ENCODE measurements around the gene GPAT3.
"Not testable (repeated sequence)": the region's sequence is repeated elsewhere in the genome, so short reads cannot be mapped to it uniquely, and the experiment has no call there.

The GPAT3 gene

GRCh38 chr4:83606898-83607297, 71.0 kb downstream of the GPAT3 start:
- H3K36me3 ChIP-seq (ENCODE audit: control insufficient read depth, insufficient read depth, low read length), result no peaks in the 10 kb centered on the region
- no peak overlapping the region for H3K9ac ChIP-seq (ENCODE audit: low read depth, low read length)
- no peaks in the 10 kb centered on the region for H3K9me3 ChIP-seq (ENCODE audit: control insufficient read depth, insufficient read depth, low read length)
- H3K4me3 ChIP-seq (ENCODE audit: low read depth, low read length), result no peak overlapping the region
- no peaks in the 10 kb centered on the region for H3K4me1 ChIP-seq (ENCODE audit: control insufficient read depth, insufficient read depth, low read length)
- H3K27me3 ChIP-seq (ENCODE audit: control insufficient read depth, insufficient read depth, low read length), result no peaks in the 10 kb centered on the region

DNA sequence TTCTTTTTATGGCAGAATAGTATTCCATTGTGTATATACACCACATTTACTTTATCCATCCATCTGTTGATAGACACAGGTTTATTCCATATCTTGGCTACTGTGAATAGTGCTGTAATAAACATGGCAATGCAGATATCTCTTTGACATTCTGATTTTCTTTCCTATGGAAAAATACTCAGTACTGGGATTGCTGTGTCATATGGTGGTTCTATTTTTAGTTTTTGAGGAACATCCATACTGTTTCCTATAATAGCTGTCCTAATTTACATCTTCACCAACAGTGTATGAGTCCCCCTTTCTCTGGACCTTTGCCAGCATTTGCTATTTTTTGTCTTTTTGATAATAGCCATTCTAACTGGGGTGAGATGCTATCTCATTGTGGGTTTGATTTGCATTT, 73.5 kb downstream of the GPAT3 start:
- no peak overlapping the region for H3K4me3 ChIP-seq (ENCODE audit: low read depth, low read length)
- no peaks in the 10 kb centered on the region for H3K27me3 ChIP-seq (ENCODE audit: control insufficient read depth, insufficient read depth, low read length)
- no peaks in the 10 kb centered on the region for H3K36me3 ChIP-seq (ENCODE audit: control insufficient read depth, insufficient read depth, low read length)
- peaks cover 2% of the 10 kb centered on the region for H3K9me3 ChIP-seq (ENCODE audit: control insufficient read depth, insufficient read depth, low read length)
- H3K9ac ChIP-seq (ENCODE audit: low read depth, low read length), result no peak overlapping the region
- H3K4me1 ChIP-seq (ENCODE audit: control insufficient read depth, insufficient read depth, low read length), result no peaks in the 10 kb centered on the region

DNA sequence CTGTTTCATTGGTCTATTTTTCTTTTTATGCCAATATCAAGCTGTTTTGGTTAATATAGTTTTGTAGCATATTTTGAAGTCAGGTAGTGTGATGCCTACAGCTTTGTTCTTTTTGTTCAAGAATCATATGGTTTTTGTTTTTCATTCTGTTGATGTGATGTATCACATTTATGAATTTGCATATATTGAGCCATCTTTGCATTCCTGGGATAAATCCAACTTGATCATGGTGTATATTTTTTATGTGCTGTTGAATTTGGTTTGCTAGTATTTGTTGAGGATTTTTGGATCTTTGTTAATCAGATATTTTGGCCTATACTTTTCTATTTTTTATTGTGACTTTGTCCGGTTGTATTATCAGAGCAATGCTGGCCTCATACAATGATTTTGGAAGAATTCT, 74.8 kb downstream of the GPAT3 start:
- Histone ChIP-seq H3K27me3 (ENCODE audit: control insufficient read depth, insufficient read depth, low read length) (no peaks in the 10 kb centered on the region), H3K9ac (ENCODE audit: low read depth, low read length) (no peak overlapping the region), H3K4me1 (ENCODE audit: control insufficient read depth, insufficient read depth, low read length) (no peaks in the 10 kb centered on the region), H3K36me3 (ENCODE audit: control insufficient read depth, insufficient read depth, low read length) (no peaks in the 10 kb centered on the region), H3K4me3 (ENCODE audit: low read depth, low read length) (no peak overlapping the region), H3K9me3 (ENCODE audit: control insufficient read depth, insufficient read depth, low read length) (peaks cover 2% of the 10 kb centered on the region)

- Histone ChIP-seq H3K4me1 (ENCODE audit: control insufficient read depth, insufficient read depth, low read length) (peaks cover 6% of the 10 kb centered on the region), H3K9ac (ENCODE audit: low read depth, low read length) (no peak overlapping the region), H3K4me3 (ENCODE audit: low read depth, low read length) (no peak overlapping the region), H3K27me3 (ENCODE audit: control insufficient read depth, insufficient read depth, low read length) (no peaks in the 10 kb centered on the region), H3K9me3 (ENCODE audit: control insufficient read depth, insufficient read depth, low read length) (peaks cover 2% of the 10 kb centered on the region), H3K36me3 (ENCODE audit: control insufficient read depth, insufficient read depth, low read length) (no peaks in the 10 kb centered on the region)
Observed at GRCh38 chr4:83613023-83613422, 77.1 kb downstream of the GPAT3 start.

GRCh38 chr4:83613994-83614393, 78.1 kb downstream of the GPAT3 start:
- H3K9me3 ChIP-seq (ENCODE audit: control insufficient read depth, insufficient read depth, low read length), result peaks cover 2% of the 10 kb centered on the region
- no peaks in the 10 kb centered on the region for H3K36me3 ChIP-seq (ENCODE audit: control insufficient read depth, insufficient read depth, low read length)
- peaks cover 6% of the 10 kb centered on the region for H3K4me1 ChIP-seq (ENCODE audit: control insufficient read depth, insufficient read depth, low read length)
- H3K4me3 ChIP-seq (ENCODE audit: low read depth, low read length), result no peak overlapping the region
- H3K9ac ChIP-seq (ENCODE audit: low read depth, low read length), result no peak overlapping the region
- no peaks in the 10 kb centered on the region for H3K27me3 ChIP-seq (ENCODE audit: control insufficient read depth, insufficient read depth, low read length)

DNA sequence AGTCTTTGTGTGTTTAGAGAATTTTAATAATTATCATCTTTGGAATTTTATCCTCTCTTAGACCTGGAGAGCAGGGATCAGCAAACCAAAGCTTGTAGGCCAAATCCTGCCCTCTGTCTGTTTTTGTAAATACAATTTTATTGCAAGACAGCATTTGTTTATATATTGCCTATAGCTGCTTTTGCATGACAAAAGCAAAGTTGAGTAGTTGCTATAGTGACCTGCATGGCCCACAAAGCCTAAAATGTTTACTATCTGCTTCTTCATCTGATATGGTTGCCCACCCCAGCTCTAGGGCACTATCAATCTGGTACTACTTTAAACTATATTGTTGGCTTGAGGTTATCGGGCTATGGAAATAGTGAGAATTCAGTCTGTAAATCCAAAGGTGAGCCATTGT, 80.3 kb downstream of the GPAT3 start:
- H3K4me3 ChIP-seq (ENCODE audit: low read depth, low read length), result no peak overlapping the region
- H3K4me1 ChIP-seq (ENCODE audit: control insufficient read depth, insufficient read depth, low read length), result peaks cover 6% of the 10 kb centered on the region
- H3K27me3 ChIP-seq (ENCODE audit: control insufficient read depth, insufficient read depth, low read length), result no peaks in the 10 kb centered on the region
- H3K9ac ChIP-seq (ENCODE audit: low read depth, low read length), result no peak overlapping the region
- peaks cover 2% of the 10 kb centered on the region for H3K9me3 ChIP-seq (ENCODE audit: control insufficient read depth, insufficient read depth, low read length)
- no peaks in the 10 kb centered on the region for H3K36me3 ChIP-seq (ENCODE audit: control insufficient read depth, insufficient read depth, low read length)

- Histone ChIP-seq H3K36me3 (ENCODE audit: control insufficient read depth, insufficient read depth, low read length) (no peaks in the 10 kb centered on the region), H3K9ac (ENCODE audit: low read depth, low read length) (no peak overlapping the region), H3K4me3 (ENCODE audit: low read depth, low read length) (no peak overlapping the region), H3K27me3 (ENCODE audit: control insufficient read depth, insufficient read depth, low read length) (no peaks in the 10 kb centered on the region), H3K4me1 (ENCODE audit: control insufficient read depth, insufficient read depth, low read length) (peaks cover 6% of the 10 kb centered on the region), H3K9me3 (ENCODE audit: control insufficient read depth, insufficient read depth, low read length) (peaks cover 2% of the 10 kb centered on the region)
Observed at GRCh38 chr4:83617371-83618035, 81.6 kb downstream of the GPAT3 start.

GRCh38 chr4:83618431-83618830, 82.5 kb downstream of the GPAT3 start:
- Histone ChIP-seq H3K4me1 (ENCODE audit: control insufficient read depth, insufficient read depth, low read length) (peaks cover 6% of the 10 kb centered on the region), H3K9me3 (ENCODE audit: control insufficient read depth, insufficient read depth, low read length) (peaks cover 2% of the 10 kb centered on the region), H3K4me3 (ENCODE audit: low read depth, low read length) (no peak overlapping the region), H3K27me3 (ENCODE audit: control insufficient read depth, insufficient read depth, low read length) (no peaks in the 10 kb centered on the region), H3K9ac (ENCODE audit: low read depth, low read length) (no peak overlapping the region), H3K36me3 (ENCODE audit: control insufficient read depth, insufficient read depth, low read length) (no peaks in the 10 kb centered on the region)

- Histone ChIP-seq H3K9ac (ENCODE audit: low read depth, low read length) (no peak overlapping the region), H3K36me3 (ENCODE audit: control insufficient read depth, insufficient read depth, low read length) (no peaks in the 10 kb centered on the region), H3K4me1 (ENCODE audit: control insufficient read depth, insufficient read depth, low read length) (peaks cover 6% of the 10 kb centered on the region), H3K4me3 (ENCODE audit: low read depth, low read length) (no peak overlapping the region), H3K27me3 (ENCODE audit: control insufficient read depth, insufficient read depth, low read length) (no peaks in the 10 kb centered on the region), H3K9me3 (ENCODE audit: control insufficient read depth, insufficient read depth, low read length) (no peaks in the 10 kb centered on the region)
Observed at GRCh38 chr4:83618991-83619645, 83.2 kb downstream of the GPAT3 start.

DNA sequence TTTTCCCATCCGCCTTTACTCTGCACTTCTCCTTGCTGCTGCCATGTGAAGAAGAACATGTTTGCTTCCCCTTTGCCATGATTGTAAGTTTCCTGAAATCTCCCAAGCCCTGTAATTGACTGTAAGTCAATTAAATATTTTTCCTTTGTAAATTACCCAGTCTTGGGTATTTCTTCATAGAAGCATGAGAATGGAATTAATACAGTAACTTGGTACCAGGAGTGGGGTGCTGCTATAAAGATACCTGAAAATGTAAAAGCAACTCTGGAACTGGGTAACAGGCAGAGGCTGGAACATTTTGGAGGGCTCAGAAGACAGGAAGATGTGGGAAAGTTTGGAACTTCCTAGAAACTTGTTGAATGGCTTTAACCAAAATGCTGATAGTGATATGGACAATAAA, 86.2 kb downstream of the GPAT3 start:
- H3K36me3 ChIP-seq (ENCODE audit: control insufficient read depth, insufficient read depth, low read length); H3K9ac ChIP-seq (ENCODE audit: low read depth, low read length); H3K4me1 ChIP-seq (ENCODE audit: control insufficient read depth, insufficient read depth, low read length); H3K27me3 ChIP-seq (ENCODE audit: control insufficient read depth, insufficient read depth, low read length); H3K4me3 ChIP-seq (ENCODE audit: low read depth, low read length); H3K9me3 ChIP-seq (ENCODE audit: control insufficient read depth, insufficient read depth, low read length): not testable (repeated sequence)

DNA sequence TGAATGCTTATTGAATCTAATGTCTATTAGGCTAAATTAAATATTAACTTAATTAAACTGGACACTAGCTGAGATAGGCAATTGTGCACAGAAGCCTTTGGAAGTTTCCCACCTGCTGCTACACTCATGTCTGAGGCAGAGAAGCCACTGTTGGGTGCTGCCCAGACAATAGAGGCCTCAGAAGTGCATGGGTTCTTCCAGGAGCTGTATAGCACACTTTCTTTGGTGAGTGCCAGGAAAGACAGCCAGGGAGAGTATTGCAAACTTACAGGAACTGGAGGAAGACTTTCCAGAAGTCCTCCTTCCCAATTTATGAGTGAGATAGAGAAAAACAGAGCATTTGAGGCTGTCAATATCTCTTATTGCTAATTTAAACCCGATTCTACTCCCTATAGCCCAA, 89.9 kb downstream of the GPAT3 start:
- Histone ChIP-seq H3K9ac (ENCODE audit: low read depth, low read length) (no peak overlapping the region), H3K9me3 (ENCODE audit: control insufficient read depth, insufficient read depth, low read length) (no peaks in the 10 kb centered on the region), H3K4me1 (ENCODE audit: control insufficient read depth, insufficient read depth, low read length) (no peaks in the 10 kb centered on the region), H3K36me3 (ENCODE audit: control insufficient read depth, insufficient read depth, low read length) (no peaks in the 10 kb centered on the region), H3K4me3 (ENCODE audit: low read depth, low read length) (no peak overlapping the region), H3K27me3 (ENCODE audit: control insufficient read depth, insufficient read depth, low read length) (no peaks in the 10 kb centered on the region)

DNA sequence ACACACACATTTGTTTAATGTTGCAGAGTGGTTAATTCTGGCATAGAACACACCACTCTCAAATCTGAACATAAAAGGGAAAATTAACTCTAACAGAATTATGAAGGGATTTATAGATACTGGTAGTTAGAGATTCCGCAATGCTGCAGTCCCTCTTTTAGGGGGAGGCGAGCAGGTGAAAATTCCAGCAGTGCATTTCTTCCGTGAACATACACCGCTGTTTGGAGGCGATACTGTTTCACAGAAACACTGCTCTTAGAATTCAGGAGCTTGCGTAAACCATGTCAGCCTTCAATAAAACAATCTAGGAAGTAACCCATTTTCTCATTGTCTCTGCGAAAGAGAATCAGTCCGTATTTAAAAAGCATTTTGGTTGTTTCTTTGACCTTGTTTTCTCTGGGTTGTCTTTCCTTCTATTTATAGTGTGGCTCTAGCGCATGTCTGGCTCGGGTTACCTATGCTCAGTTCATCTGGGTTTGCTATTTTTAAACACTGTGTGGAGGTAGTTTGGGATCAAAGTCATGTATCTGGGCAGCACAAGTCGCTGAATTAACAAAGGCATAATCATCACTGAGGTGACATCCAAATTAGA, 90.4 kb downstream of the GPAT3 start:
- no peak overlapping the region for H3K4me3 ChIP-seq (ENCODE audit: low read depth, low read length)
- no peaks in the 10 kb centered on the region for H3K36me3 ChIP-seq (ENCODE audit: control insufficient read depth, insufficient read depth, low read length)

More for the DNA sequence above, 90.4 kb downstream of the GPAT3 start:
- Histone ChIP-seq H3K4me1 (ENCODE audit: control insufficient read depth, insufficient read depth, low read length) (no peaks in the 10 kb centered on the region), H3K27me3 (ENCODE audit: control insufficient read depth, insufficient read depth, low read length) (no peaks in the 10 kb centered on the region), H3K9me3 (ENCODE audit: control insufficient read depth, insufficient read depth, low read length) (no peaks in the 10 kb centered on the region), H3K9ac (ENCODE audit: low read depth, low read length) (no peak overlapping the region)
